CD4-positive, alpha-beta T cell treated with Interleukin-6 for 4 hours (primary cell): Measurements from ENCODE around the gene WDR44.
A peak's percentile ranks its signal among the peaks of the same experiment; 100 is the strongest.
"Not testable (repeated sequence)": the region's sequence is repeated elsewhere in the genome, so short reads cannot be mapped to it uniquely, and the experiment has no call there.

Source experiments
- DNase-seq: peaks from one replicate; pipeline ENCODE4 v3.0.0-alpha.2; 2020; ENCODE audit warnings: mixed read lengths

WDR44 gene

GRCh38 chrX:118486693-118487092 lies 140.8 kb downstream of the WDR44 start:
- DNase-seq, result not testable (repeated sequence)

DNA sequence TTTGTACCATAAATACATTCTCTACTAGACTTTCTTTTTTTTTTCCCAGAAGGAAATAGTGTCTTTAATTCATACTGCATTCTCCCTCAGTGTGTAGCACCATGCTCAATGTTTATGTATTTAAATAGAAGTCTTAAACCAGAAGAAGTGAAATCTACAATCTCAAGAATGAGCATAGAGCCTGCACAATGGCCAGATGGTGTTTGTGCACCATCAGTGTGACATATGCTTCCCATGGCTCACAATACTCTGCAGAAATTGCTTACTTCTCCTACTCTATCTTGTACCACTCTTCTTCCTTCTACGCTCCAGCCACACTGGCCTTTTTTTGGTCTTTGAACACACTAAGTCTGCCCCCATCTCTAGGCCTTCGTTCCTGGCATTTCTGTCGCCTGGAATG lies 147.1 kb downstream of the WDR44 start:
- DNase-seq, result no peak

- DNase-seq, result no peak
Observed at GRCh38 chrX:118493653-118494297, 147.9 kb downstream of the WDR44 start.

GRCh38 chrX:118495061-118495921 lies 149.4 kb downstream of the WDR44 start, which contains the start of gene DOCK11:
DOCK11 (plus strand) TSS chrX:118495815; CDS start chrX:118495972, 157 bp downstream.
- peak; percentile 87 for DNase-seq

GRCh38 chrX:118495958-118496762 lies 150.3 kb downstream of the WDR44 start:
- DNase-seq, result peak; percentile 85

GRCh38 chrX:118496763-118497079 lies 150.8 kb downstream of the WDR44 start:
- DNase-seq, result no peak

DNA sequence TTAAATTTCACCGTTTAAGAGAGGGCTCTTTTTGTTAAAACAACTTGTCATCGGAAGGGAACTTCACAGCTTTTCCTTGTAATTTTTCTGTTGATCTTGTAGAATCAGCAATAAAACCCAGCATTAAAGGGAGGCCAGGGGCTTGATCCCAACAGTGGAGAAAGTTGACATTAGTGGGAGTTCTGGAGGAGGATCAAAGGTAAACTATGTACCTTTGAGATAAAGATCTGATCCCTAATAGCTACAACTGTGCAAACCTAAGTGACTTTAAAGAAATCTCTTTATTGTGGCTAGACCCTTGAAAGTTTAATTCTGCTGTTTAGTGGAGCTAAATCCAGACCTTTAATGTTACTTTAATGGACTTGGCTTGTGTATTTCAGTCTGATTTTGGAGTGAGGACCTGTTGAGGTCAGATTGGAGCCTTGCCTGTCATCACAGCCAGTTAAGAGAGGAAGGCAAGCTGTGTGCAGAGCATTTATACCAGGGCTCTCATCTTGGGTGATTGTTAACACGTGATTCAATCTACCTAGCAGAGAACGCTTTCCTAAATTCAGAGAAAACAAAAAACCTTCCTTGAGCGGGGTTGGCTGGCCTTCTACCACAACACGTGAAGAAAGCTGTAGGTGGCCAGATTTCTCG lies 151.4 kb downstream of the WDR44 start:
- peak; percentile 41 for DNase-seq

DNA sequence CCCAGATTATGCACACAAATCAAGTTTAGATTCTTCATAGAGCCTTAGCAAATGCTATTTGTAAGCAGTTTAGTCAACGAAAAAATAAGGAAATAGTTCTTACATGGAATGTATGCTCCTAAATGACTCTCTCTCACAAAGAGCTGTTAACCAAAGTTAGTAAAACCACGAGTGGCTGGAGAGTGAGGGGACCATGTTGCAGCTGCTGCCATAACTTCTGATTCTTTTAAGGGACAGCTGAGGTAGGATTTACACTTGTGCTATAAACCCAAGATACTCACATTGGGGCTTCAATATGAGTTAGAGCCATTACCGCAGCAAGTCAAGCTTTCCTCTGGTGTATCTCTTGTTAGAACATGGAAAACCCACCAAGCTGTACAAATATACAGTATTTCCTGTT lies 152.4 kb downstream of the WDR44 start:
- DNase-seq, result no peak

DNA sequence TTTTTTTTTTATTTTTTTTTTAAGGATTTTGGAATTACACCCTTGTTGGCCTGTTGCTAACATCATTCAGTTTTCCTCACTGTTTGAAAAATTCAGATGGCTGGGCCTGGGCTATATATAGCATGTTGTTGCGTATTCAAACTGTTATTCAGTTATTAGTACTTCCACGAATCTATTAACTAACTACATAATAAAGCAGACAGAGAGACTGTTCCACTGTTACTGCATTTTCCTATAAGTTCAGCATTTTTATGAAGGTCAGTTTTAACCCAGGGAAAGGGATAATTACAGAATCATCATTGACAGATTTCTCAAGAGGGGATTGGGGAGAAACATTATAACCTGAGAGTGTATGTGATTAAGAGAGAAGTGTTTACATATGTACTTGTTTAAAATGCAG lies 152.8 kb downstream of the WDR44 start:
- no peak for DNase-seq

- DNase-seq, result no peak
Observed at GRCh38 chrX:118499295-118499694, 153.4 kb downstream of the WDR44 start.
